Activated CD8-positive, alpha-beta memory T cell treated with anti-CD3 and anti-CD28 coated beads for 4 hours (primary cell): ENCODE measurements around the gene ADORA2B.

Experiments used
- DNase-seq, 2 donors: peaks; one replicate each; pipeline ENCODE4 v3.0.0-alpha.2; 2020; ENCODE audit warnings: low read depth in 2 of 2

The ADORA2B gene

GRCh38 chr17:15981646-15982580 lies 37.0 kb downstream of the ADORA2B start:
- DNase-seq: no peak

- DNase-seq: no peak
Observed at GRCh38 chr17:15996322-15996721, 51.4 kb downstream of the ADORA2B start.

- DNase-seq: no peak
Observed at GRCh38 chr17:15998031-15998562, 53.2 kb downstream of the ADORA2B start.

GRCh38 chr17:15999141-15999973 lies 54.4 kb downstream of the ADORA2B start, which contains the start of the genes TTC19 and ZSWIM7:
Gene TTC19, plus strand, starts transcription at chr17:15999824. Its CDS starts 25 bp downstream, at chr17:15999849.
Gene ZSWIM7, minus strand, starts transcription at chr17:15999704. Its CDS starts 110 bp downstream, at chr17:15999594.
- DNase-seq: peak; percentile 83 to 86

GRCh38 chr17:15999974-16000827 lies 55.3 kb downstream of the ADORA2B start:
- DNase-seq: no peak

- no peak for DNase-seq
Observed at GRCh38 chr17:16001226-16001897, 56.4 kb downstream of the ADORA2B start.

- DNase-seq: no peak
Observed at GRCh38 chr17:16002708-16003260, 57.9 kb downstream of the ADORA2B start.

- DNase-seq: no peak
Observed at GRCh38 chr17:16003841-16004240, 58.9 kb downstream of the ADORA2B start.

- DNase-seq: no peak
Observed at GRCh38 chr17:16005636-16006035, 60.7 kb downstream of the ADORA2B start.

GRCh38 chr17:16007439-16007838 lies 62.5 kb downstream of the ADORA2B start:
- DNase-seq: no peak

GRCh38 chr17:16013943-16014407 lies 69.0 kb downstream of the ADORA2B start:
- DNase-seq: no peak

- DNase-seq: no peak
Observed at GRCh38 chr17:16019347-16019746, 74.4 kb downstream of the ADORA2B start.

- no peak for DNase-seq
Observed at GRCh38 chr17:16023881-16024280, 79.0 kb downstream of the ADORA2B start.

GRCh38 chr17:16025202-16025601 lies 80.3 kb downstream of the ADORA2B start:
- DNase-seq: no peak
